GM12892 (cell line): Measurements from ENCODE around the gene TUBGCP2.

ENCODE experiments used
- POLR2A ChIP-seq: IDR thresholded peaks from 2 replicates; pipeline ENCODE4 v1.6.1; 2011; ENCODE audit warnings: low read depth, low read length, control low read depth
- POLR2AphosphoS5 ChIP-seq: IDR thresholded peaks from 2 replicates; pipeline ENCODE4 v1.6.1; 2011; ENCODE audit warnings: low read depth, low read length, control low read depth
- TAF1 ChIP-seq: IDR thresholded peaks from 2 replicates; pipeline ENCODE4 v1.6.1; 2011; ENCODE audit warnings: low read depth, mild to moderate bottlenecking, control low read depth, low read length, borderline replicate concordance

DNA sequence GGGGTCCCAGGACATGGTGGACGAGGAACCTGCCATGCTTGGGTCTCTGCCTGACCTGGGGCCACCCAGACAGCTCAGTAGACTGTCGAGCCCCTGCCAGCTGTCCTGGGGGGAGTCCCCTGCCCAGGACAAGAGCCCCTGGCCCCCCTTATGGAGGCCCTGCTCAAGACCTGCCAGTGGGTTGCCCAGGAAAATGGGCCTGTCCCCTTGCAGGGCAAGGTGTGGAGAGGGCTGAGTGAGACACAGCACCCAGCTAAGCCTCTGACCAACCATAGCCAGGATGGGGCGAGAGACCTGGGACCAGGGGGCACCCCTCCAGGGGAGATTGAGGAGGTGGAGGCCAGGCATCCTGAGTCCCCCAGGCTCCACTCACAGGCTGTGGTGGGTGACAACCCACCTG lies 47.3 kb upstream of the TUBGCP2 start:
- TF ChIP-seq POLR2A, result no peak
- no peak for TF ChIP-seq POLR2AphosphoS5
- no peak for TF ChIP-seq TAF1
